Astrocyte (in vitro differentiated cells and primary cell): ENCODE data around the gene EEF2. TPM values are rescaled to one million over a fixed set of nuclear protein-coding genes. Genes with fewer than 3 reads are reported as not detected.

Source experiments
- DNase-seq: peaks from one replicate; pipeline ENCODE4 v3.0.0-alpha.2; 2010; ENCODE audit warnings: low read depth
- FAIRE-seq: peaks from 2 replicates; lab custom pipeline; 2011; peaks lifted over from hg19 to GRCh38; lab: Jason Lieb, UNC
- H2AFZ ChIP-seq: 2 replicates; pipeline ENCODE4 v1.6.0; 2012; ENCODE audit warnings: low read depth, low read length, inconsistent platforms
- H3K27ac ChIP-seq: 2 replicates; pipeline ENCODE4 v1.5.1; 2011; ENCODE audit warnings: low read depth, low read length, inconsistent platforms
- H3K27me3 ChIP-seq: 2 replicates; pipeline ENCODE4 v1.6.0; 2011; ENCODE audit warnings: low read length, inconsistent platforms; ENCODE audit not compliant: insufficient read depth
- H3K36me3 ChIP-seq: 2 replicates; pipeline ENCODE4 v1.5.1; 2011; ENCODE audit warnings: low read length, inconsistent platforms; ENCODE audit not compliant: insufficient read depth
- H3K4me1 ChIP-seq: 2 replicates; pipeline ENCODE4 v1.5.1; 2011; ENCODE audit warnings: low read length, inconsistent platforms; ENCODE audit not compliant: insufficient read depth
- H3K4me2 ChIP-seq: 2 replicates; pipeline ENCODE4 v1.6.0; 2012; ENCODE audit warnings: low read length, inconsistent platforms
- H3K4me3 ChIP-seq: 2 replicates; pipeline ENCODE4 v1.5.1; 2011; ENCODE audit warnings: low read depth, mild to moderate bottlenecking, low read length, inconsistent platforms; ENCODE audit not compliant: insufficient read depth
- H3K79me2 ChIP-seq: 2 replicates; pipeline ENCODE4 v1.6.0; 2012; ENCODE audit warnings: mild to moderate bottlenecking, low read length, inconsistent platforms; ENCODE audit not compliant: insufficient read depth
- H3K9ac ChIP-seq: 2 replicates; pipeline ENCODE4 v1.6.0; 2012; ENCODE audit warnings: mild to moderate bottlenecking, low read length, inconsistent platforms
- H3K9me3 ChIP-seq: 2 replicates; pipeline ENCODE4 v1.5.1; 2012; ENCODE audit warnings: low read depth, mild to moderate bottlenecking, low read length, inconsistent platforms; ENCODE audit not compliant: insufficient read depth
- H4K20me1 ChIP-seq: 2 replicates; pipeline ENCODE4 v1.6.0; 2012; ENCODE audit warnings: low read length, inconsistent platforms; ENCODE audit not compliant: insufficient read depth
- H3K27ac Mint-ChIP-seq: one replicate; pipeline ENCODE4 v1.8.0; 2021; ENCODE audit warnings: mild to moderate bottlenecking, mixed read lengths; ENCODE audit not compliant: unreplicated experiment
- H3K27me3 Mint-ChIP-seq: one replicate; pipeline ENCODE4 v1.8.0; 2021; ENCODE audit warnings: low read depth, mixed read lengths; ENCODE audit not compliant: unreplicated experiment
- H3K36me3 Mint-ChIP-seq: one replicate; pipeline ENCODE4 v1.8.0; 2021; ENCODE audit warnings: low read depth, mixed read lengths; ENCODE audit not compliant: unreplicated experiment
- H3K4me1 Mint-ChIP-seq: one replicate; pipeline ENCODE4 v1.8.0; 2021; ENCODE audit warnings: low read depth, mixed read lengths; ENCODE audit not compliant: unreplicated experiment
- H3K4me3 Mint-ChIP-seq: one replicate; pipeline ENCODE4 v1.8.0; 2021; ENCODE audit warnings: mild to moderate bottlenecking, moderate library complexity, mixed read lengths; ENCODE audit not compliant: unreplicated experiment
- H3K9me3 Mint-ChIP-seq: one replicate; pipeline ENCODE4 v1.8.0; 2021; ENCODE audit warnings: mild to moderate bottlenecking, mixed read lengths; ENCODE audit not compliant: unreplicated experiment
- CTCF ChIP-seq: IDR thresholded peaks from 2 replicates; pipeline ENCODE4 v1.5.1; 2011; ENCODE audit warnings: low read depth, mild to moderate bottlenecking, inconsistent platforms, low read length, moderate library complexity; ENCODE audit not compliant: insufficient read depth
- EZH2 ChIP-seq: IDR thresholded peaks from 2 replicates; pipeline ENCODE4 v1.6.1; 2012; ENCODE audit warnings: mild to moderate bottlenecking, low read length, inconsistent platforms; ENCODE audit not compliant: insufficient read depth
- total RNA-seq: library from RNA; stranded (reverse); gene quantifications from 2 replicates; pipeline ENCODE4 v1.2.1, GENCODE V29; 2021

The EEF2 gene
- total RNA-seq, 1 donor from 2014 or later: 2,739 TPM

- Histone ChIP-seq H3K36me3 (peaks cover 43% of the 10 kb centered on the region), H2AFZ (no peak overlapping the region), H4K20me1 (peaks cover 55% of the 10 kb centered on the region), H3K4me3 (peak overlapping the region; percentile 99), H3K79me2 (peaks cover 58% of the 10 kb centered on the region), H3K27ac (peak overlapping the region; percentile 96), H3K9me3 (no peaks in the 10 kb centered on the region), H3K4me1 (peaks cover 40% of the 10 kb centered on the region), H3K27me3 (no peaks in the 10 kb centered on the region), H3K9ac (peak overlapping the region; percentile 100), H3K4me2 (peak overlapping the region; percentile 98)
- FAIRE-seq (no peak), DNase-seq (no peak)
- H3K9me3 Mint-ChIP-seq: peaks cover 2% of the 10 kb centered on the region
- H3K4me1 Mint-ChIP-seq: peaks cover 40% of the 10 kb centered on the region
- H3K27me3 Mint-ChIP-seq: no peaks in the 10 kb centered on the region
- H3K27ac Mint-ChIP-seq: peak overlapping the region; percentile 99
- TF ChIP-seq EZH2 (no peak), CTCF (no peak)
- H3K36me3 Mint-ChIP-seq: peaks cover 23% of the 10 kb centered on the region
- H3K4me3 Mint-ChIP-seq: peak overlapping the region; percentile 99
These were observed 717 bp downstream of the EEF2 start for GRCh38 chr19:3984584-3984907.

- Histone ChIP-seq H3K9me3 (no peaks in the 10 kb centered on the region), H3K4me1 (peaks cover 43% of the 10 kb centered on the region), H3K4me2 (peak overlapping the region; percentile 98), H4K20me1 (peaks cover 60% of the 10 kb centered on the region), H3K27me3 (no peaks in the 10 kb centered on the region), H3K4me3 (peak overlapping the region; percentile 99), H3K79me2 (peaks cover 62% of the 10 kb centered on the region), H3K9ac (peak overlapping the region; percentile 100), H3K36me3 (peaks cover 47% of the 10 kb centered on the region), H3K27ac (peak overlapping the region; percentile 96), H2AFZ (no peak overlapping the region)
- Mint-ChIP-seq H3K36me3 (peaks cover 23% of the 10 kb centered on the region), H3K4me3 (peak overlapping the region; percentile 99), H3K27ac (peak overlapping the region; percentile 99), H3K27me3 (no peaks in the 10 kb centered on the region), H3K9me3 (peaks cover 2% of the 10 kb centered on the region), H3K4me1 (peaks cover 40% of the 10 kb centered on the region)
- TF ChIP-seq CTCF: no peak
- no peak for TF ChIP-seq EZH2
- DNase-seq: no peak
- no peak for FAIRE-seq
These were observed 1.2 kb downstream of the EEF2 start for GRCh38 chr19:3983936-3984583.

DNA sequence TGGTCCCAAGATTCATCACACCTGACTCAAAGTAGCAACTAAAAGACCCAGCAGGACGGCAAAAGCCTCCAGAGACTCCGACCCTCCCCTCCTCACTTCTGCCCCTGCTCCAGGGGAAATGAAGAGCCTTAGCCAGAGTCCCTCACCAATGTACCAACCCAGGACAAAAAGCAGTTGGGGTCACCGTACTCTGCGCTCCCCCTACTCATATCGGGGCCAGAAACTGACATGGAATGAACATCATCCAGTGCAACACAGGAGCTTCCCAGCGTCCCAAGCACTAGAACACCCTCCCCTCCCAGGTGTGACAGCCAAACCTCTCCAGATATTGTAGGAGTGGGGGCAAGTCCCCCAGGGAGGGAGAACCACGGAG is 1.7 kb downstream of the EEF2 start:
- H3K27me3 ChIP-seq: no peaks in the 10 kb centered on the region
- TF ChIP-seq CTCF (no peak), EZH2 (no peak)
- peak overlapping the region; percentile 100 for H3K9ac ChIP-seq
- peaks cover 65% of the 10 kb centered on the region for H4K20me1 ChIP-seq
- H3K4me2 ChIP-seq: peak overlapping the region; percentile 98
- FAIRE-seq (no peak), DNase-seq (no peak)
- H3K4me3 Mint-ChIP-seq: peak overlapping the region; percentile 99
- peaks cover 44% of the 10 kb centered on the region for H3K4me1 ChIP-seq
- peaks cover 51% of the 10 kb centered on the region for H3K36me3 ChIP-seq
- peaks cover 67% of the 10 kb centered on the region for H3K79me2 ChIP-seq
- H3K9me3 ChIP-seq: no peaks in the 10 kb centered on the region
- peaks cover 25% of the 10 kb centered on the region for H3K36me3 Mint-ChIP-seq
- H3K9me3 Mint-ChIP-seq: peaks cover 2% of the 10 kb centered on the region
- H3K4me1 Mint-ChIP-seq: peaks cover 42% of the 10 kb centered on the region
- H3K27ac ChIP-seq: peak overlapping the region; percentile 96
- no peaks in the 10 kb centered on the region for H3K27me3 Mint-ChIP-seq
- H3K4me3 ChIP-seq: peak overlapping the region; percentile 99
- peak overlapping the region; percentile 99 for H3K27ac Mint-ChIP-seq
- H2AFZ ChIP-seq: no peak overlapping the region
